GM11168 (cell line): ENCODE results near the gene TTF1.

Experiments used
- in situ Hi-C: fragments of 300-500 bp; cut with MboI; formaldehyde crosslinking; loops from one replicate; pipeline ENCODE4 v1.12.0; 2022; ENCODE audit warnings: low sequenced_read_pairs; ENCODE audit not compliant: unreplicated experiment

TTF1 gene

DNA sequence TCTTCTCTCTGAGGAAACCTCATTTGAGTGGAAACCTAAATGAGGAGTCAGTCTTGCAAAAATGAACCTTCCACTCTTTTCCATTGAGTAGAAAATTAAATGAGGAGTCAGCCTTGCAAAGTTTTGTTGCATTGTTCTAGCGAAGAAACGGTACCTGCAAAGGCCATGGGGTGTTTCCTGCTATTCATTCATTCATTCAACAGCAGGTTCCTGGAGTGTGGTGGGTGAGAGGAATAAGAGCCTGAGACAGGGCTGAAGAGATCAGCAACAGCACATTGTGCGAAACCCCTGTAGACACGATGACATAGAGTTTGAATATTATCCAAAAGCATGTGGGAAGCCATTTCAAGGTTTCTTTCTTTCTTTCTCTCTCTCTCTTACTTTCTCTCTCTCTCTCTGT lies 37.2 kb downstream of the TTF1 start:
- in situ Hi-C loops = no loop called here

DNA sequence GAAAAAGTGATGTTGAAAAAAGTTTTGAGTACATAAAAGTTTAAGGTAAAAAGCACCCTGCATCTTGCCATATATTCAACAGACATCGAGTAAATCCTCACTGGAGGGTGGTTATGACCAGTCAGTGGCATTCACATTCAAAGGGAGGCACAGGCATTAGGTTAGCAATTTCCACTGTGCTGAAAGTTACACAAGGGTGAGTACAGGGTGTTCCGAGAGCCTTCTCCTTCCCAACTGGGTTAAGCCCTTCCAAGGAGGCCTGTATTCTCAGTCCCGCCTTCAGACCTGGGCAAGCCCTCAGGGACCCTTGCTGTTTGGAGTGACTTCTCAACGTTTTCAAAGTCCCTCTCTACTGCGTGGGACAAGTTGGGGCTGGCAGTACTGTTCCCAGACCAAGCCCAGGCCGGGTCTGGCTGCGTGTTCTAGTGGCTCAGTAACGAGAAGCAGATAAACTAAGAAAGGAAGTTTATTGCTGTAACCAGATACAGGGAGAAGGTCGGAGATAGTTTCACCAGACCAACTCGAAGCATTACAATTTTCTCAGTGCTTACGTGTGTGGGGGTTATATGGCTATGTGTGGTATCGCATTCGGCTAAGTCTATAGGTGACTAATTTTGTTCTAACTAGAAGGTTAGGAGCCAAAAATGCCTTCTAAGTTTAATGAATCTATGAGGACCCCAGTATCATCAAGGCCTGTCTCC lies 38.9 kb downstream of the TTF1 start:
- in situ Hi-C loops = no loop called here

DNA sequence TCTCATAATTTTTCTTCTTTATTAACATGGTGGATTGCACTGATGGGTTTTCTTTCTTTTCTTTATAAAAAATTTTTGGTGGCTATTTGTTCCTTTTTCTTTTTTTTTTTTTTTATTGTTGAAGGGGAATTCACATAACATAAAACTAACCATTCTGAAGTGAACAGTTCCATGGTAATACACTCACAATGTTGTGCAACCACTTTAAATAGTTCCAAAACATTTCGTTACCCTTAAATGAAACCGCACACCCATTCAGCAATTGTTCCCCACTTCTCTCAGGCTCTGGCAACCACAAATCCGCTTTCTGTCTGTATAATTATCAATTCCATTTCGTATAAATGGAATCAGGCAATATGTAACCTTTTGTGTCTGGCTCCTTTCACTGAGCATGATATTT lies 40.2 kb downstream of the TTF1 start:
- in situ Hi-C loops = no loop called here

DNA sequence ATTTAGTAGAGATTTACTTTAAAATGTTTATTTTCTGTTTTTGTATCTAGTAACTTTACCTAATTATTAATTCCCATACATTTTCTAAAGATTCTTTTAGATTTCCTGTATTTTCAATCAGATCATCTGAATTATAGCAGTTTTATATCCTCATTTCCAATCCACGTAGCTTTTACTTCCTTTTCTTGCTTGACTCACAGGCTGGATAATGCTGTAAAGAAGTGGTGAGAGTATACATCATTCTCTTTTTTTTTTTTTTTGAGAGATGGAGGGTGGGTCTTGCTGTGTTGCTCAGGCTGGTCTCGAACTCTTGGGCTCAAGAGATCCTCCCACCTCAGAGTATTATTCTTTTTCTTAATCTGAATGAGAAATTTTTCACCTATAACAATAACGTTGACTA lies 40.7 kb downstream of the TTF1 start:
- in situ Hi-C loops = no loop called here

DNA sequence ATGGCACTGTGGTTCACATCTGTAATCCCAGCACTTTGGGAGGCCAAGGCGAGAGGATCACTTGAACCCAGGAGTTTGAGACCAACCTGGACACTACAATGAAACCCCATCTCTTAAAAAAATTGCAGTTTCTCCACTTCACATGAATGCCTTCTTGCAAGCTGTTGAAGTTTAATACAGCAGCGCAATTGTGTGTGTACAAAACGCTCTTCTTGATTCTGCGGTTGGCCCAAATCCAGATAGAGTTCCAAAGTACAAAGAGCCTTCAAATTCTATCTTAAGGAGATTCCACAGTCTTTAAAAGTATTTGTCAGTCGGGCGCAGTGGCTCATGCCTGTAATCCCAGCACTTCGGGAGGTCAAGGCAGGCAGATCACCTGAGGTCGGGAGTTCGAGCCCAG lies 42.6 kb downstream of the TTF1 start:
- in situ Hi-C loops = no loop called here

DNA sequence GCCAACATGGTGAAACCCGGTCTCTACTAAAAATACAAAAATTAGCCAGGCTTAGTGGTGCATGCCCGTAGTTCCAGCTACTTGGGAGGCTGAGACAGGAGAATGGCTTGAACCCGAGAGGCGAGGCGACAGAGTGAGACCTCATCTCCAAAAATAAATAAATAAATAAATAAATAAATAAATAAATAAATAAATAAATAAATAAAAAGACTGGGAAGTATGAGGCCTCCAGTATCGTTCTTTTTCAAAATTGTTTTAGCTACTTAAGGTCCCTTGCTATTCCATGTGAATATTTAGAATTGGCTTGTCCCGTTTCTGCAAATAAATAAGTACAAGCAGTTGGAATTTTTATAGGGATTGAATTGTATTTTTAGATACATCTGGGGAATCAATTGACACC lies 48.9 kb downstream of the TTF1 start:
- in situ Hi-C loops = no loop called here

DNA sequence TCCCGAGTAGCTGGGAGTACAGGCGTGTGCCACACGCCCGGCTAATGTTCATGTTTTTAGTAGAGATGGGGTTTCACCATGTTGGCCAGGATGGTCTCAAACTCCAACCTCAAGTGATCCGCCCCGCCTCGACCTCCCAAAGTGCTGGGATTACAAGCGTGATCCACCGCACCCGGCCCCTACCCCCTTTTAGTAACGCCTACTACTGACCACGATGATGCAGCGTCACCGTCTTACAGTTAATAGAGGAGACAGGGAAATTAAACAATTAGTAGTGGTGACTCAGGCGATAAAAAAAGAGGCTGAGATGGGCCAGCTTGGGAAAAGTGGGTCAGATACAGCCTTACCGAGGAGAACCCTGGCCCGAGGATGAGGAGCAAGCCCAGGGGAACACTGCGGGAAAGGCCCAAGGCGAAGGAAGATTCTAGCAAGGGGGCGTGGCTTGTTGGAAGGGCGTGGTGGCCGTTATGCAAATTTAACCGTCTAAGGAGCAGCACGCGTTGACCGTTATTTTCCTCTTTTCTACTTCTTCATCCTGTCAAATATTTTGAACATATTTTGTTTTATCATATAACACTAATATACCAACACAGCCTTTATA lies 50.2 kb downstream of the TTF1 start:
- in situ Hi-C loops = no loop called here

DNA sequence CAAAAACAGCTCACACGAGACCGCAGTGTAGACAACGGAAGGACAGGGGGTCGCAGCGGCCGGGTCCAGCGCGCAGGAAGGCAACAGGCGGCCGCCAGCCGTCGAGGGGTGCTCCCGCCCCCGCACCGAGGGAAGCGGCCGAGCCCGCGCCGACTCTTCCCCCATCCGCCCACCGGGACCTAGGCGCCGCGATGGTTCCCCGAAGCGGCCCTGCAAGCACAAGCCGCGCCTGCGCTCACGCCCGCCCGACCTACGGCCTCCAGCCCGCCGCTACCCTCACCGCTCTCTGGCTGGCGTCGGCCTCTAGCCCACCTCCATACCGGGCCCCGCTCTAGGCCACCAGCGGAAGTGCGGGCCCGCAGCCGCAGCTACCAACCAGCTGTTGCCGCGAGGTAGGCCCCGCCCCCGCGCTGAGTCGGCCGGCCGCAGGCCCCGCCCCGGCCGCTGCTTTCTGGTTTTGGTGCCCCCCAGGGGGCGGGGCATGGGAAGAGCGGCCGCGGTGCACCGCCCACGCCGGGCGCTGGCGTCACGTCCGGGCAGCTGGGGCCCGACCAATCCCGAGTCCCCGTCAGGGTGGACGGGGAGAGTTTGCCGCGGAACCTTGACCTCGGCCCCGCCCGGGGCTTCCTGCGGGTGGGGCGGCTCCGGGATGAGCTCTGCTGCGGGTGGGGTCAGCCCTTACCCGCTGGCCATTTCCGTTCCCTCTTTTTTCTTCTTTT lies 51.8 kb downstream of the TTF1 start, which contains the start of gene SETX:
Gene SETX (minus strand): TSS at position 350 of the 719 bp plus-strand sequence. CDS start 5,558 bp downstream, outside the sequence.
- in situ Hi-C loops = no loop called here

DNA sequence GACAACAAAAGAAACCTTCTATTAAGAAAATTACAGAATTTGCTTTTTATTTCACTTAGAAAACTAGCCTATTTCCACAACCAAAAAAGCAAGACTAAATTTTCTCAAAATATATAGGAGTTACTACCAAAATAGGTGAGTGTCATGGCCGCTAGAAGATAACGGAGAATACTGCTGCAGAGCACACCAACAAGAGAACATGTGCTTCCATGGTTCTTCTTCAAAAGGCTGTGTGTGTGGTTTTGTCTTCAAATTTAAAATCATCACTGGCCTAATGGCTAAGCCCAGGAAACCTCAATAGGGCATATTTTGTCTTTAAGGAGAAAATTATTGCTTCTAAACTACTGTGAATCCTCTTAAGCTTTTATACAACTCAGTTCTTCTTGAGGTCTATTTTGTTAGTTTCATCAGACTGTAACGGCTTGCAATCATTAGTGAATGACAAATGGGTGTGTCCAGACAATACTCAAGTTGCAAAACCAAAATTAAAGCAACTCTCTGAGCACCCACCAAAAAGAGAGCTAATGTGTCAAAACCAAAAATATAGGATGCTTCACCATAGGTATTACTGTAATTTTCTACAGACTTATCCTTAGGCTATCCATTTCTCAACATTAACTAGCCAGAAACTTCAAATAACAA lies 55.1 kb downstream of the TTF1 start:
- in situ Hi-C loops = no loop called here

DNA sequence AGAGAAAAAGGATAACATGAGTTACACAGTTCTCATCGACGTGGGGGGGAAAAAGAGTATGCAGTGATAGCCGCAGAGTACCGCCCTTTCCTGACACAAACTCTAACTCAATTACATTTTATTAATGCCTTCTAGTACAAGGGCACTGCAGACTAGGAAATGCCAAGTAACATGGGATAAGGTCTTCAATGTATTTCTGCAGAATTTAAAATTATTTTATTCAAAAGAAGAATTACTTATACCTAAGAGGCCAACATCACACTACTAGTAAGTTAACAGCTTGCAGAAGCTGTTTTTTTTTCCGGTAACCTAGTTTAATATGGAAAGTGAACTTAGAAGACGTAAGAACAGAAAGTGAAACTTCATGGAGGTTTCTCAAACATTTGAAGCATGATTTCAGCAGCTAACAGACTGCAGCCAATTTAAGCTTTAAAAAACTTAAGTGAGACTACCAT lies 55.8 kb downstream of the TTF1 start:
- in situ Hi-C loops = no loop called here

DNA sequence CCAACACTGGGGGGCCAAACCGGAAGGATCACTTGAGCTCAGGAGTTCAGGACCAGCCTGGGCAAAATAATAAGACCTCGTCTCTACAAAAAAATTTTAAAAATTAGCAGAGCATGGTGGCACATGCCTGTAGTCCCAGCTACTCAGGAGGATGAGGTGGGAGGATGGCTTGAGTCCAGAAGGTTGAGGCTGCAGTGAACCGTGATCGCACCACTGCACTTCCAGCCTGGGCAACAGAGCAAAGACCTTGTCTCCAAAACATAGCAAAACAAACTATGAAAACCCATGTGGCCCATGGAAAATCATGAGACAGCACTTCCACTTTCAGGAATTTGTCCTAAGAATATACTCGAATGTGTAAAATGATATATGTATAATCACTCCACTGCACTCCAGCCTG lies 58.0 kb downstream of the TTF1 start:
- in situ Hi-C loops = no loop called here

DNA sequence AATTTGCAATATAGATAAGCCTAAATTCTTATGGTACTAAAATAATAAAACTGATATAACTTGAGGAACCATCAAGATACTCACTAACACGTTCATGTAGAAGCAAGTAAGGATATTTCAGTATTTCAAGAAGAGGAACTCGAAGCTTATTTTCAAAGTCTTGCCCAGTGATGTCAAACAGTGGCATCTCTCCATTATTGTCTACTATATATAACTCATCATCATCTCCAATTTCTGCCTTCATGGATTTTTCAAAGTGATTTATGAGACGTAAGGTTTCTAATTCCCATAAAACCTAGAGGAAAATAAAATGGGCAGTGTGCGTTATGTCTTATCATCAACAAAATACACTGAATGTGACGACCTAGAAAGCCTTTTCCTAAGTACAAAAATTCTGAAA lies 60.5 kb downstream of the TTF1 start:
- in situ Hi-C loops = no loop called here

DNA sequence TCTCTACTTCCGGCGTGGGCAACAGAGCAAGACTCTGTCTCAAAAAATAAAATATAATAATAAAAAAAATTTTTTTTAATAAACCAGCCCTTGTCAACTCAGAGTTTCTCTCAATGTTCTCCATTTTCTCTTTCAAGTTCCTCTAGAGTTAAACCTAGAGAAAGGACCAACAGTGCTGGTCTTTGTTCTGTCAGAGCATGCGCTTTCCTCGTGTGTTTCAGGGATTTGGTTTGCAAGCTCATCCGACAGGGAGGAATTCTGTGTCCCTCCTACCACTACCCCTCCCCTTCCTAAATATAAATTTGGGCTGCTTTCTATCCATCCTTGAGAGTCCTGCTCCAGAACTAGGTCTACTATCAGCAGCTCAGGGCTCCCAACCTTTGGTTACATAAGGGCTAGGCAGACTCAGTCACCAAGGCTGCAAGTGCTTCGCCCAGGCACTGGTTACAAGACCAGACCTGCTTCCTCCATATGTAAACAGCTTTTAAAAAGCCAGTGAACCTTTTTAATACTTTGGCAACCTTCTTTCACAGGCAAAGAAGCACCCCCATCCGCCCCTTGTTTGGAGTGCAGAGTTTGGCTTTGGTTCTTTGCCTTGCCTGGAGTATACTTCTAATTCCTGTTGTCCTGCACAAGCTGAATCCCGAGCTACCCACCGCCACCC lies 65.3 kb downstream of the TTF1 start:
- in situ Hi-C loops = no loop called here

DNA sequence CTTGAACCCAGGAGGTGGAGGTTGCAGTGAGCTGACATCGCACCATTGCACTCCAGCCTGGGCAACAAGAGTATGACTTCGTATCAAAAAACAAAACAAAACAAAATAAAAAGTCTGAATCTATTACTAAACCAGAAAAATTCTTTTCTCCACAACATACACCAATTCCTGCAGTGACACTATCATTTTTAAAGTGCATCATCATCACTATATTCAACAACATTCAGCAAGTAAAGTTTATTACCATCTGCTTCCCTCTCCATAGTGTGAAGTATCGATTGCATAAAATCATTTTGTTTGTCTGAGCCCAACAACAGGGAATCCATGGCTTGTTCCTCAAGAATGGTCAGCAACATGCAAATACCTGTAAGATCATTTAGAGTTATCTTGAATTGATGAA lies 72.3 kb downstream of the TTF1 start:
- in situ Hi-C loops = loop anchor here (10.0 kb wide), 1 partner anchor 50 kb away; no protein-coding TSS in a partner anchor

DNA sequence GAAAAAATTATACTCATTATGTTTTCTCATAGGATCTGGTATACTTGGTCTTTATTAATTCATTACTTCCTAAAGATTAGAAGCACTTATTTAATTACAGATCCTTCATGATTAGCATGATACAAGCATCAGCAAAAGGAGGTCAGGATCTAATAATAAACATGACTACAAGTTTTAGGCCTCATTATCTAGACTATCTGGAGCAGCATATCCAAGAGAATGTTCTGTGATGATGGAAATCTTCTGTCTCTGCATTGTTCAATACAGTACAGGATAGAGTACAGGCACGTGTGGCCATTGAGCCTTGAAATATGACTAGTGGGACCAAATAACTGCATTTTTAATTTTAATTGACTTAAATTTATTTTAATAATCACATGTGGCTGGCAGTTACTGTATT lies 73.1 kb downstream of the TTF1 start:
- in situ Hi-C loops = loop anchor here (10.0 kb wide), 1 partner anchor 49 kb away; no protein-coding TSS in a partner anchor

DNA sequence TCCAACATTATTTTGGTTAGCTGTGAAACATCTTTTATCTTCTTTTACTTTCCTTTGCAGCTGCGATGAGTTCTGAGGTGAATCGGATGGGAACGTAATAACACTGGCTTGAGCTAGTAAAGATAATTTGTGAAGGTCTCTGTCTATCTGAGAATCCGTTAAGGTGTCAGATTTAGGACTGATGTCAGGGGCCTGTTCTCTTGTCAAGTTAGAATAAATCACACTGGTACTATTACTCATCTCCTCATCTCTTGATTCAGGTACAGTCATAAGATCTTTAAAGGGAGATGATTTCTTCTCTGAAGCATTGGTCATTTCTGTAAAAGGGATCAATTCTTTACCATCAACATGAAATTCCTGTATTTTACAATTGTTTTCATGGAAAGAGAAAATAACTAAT lies 78.1 kb downstream of the TTF1 start:
- in situ Hi-C loops = no loop called here

DNA sequence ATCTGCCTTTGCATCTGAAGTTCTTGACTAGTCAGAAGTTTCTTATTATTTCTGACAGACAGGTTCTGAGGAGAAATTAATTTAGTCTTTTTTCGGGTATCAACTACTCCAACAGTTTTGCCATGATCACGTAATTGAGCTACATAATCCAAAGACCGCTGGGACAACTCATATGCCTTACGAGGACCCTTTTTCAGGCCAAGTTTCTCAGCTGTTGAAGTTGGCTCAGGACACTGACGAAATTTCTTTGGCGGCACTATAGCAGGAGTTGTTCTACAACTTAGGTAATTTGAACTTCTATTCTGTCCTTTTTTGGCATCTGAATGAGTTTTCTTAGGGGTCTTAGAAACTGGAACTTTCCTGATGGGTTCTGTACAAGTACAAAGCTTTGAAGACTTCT lies 79.1 kb downstream of the TTF1 start:
- in situ Hi-C loops = no loop called here
